Right lobe of liver (tissue), 6 donors: ENCODE measurements around the gene RBP3. TPM values are rescaled to one million over a fixed set of nuclear protein-coding genes. Genes with fewer than 3 reads are reported as not detected.

Experiments used
- ATAC-seq, 4 donors: fragments of 200-7000 bp; cut with Tn5 transposase; one replicate each; pipeline ENCODE4 v1.9.1; 2020; ENCODE audit warnings: mild to moderate bottlenecking in 4 of 4, moderate library complexity in 4 of 4
- DNase-seq, 3 donors: peaks; one replicate each; pipeline ENCODE4 v3.0.0-alpha.2; 2020
- H3K27ac ChIP-seq, 3 donors: fragments of 200-600 bp; one replicate each; pipeline ENCODE4 v1.8.0; 2022
- H3K27me3 ChIP-seq, 2 donors: fragments of 200-600 bp; one replicate each; pipeline ENCODE4 v1.8.0; 2022
- H3K36me3 ChIP-seq, 4 donors: fragments of 200-600 bp; sonication (generic) in 1 of 4; one replicate each; pipeline versions ENCODE4 v1.5.1 to v1.8.0; 2017 to 2022; ENCODE audit warnings: control low read depth in 1 of 4
- H3K4me1 ChIP-seq, 4 donors: fragments of 200-600 bp; sonication (generic) in 1 of 4; one replicate each; pipeline versions ENCODE4 v1.5.1 to v1.8.0; 2017 to 2022; ENCODE audit warnings: control low read depth in 1 of 4
- H3K4me3 ChIP-seq, 3 donors: fragments of 200-600 bp; one replicate each; pipeline ENCODE4 v1.8.0; 2022
- H3K9me3 ChIP-seq, 4 donors: fragments of 200-600 bp; sonication (generic) in 1 of 4; one replicate each; pipeline versions ENCODE4 v1.5.1 to v1.8.0; 2017 to 2022; ENCODE audit warnings: control low read depth in 1 of 4
- CTCF ChIP-seq, 4 donors: fragments of 200-600 bp in 3 of 4; fragments of 450-650 bp in 1 of 4; IDR thresholded peaks; one replicate each; pipeline versions ENCODE4 v1.5.1 to v1.8.0; 2016 to 2022; ENCODE audit warnings: antibody characterized with exemption in 4 of 4, mild to moderate bottlenecking in 2 of 4
- POLR2A ChIP-seq: fragments of 450-650 bp; IDR thresholded peaks from one replicate; pipeline ENCODE4 v1.6.1; 2017; ENCODE audit warnings: antibody characterized with exemption, mild to moderate bottlenecking
- WGBS: methylation state at CpG from one replicate; pipeline ENCODE4 v1.1.6; 2018; ENCODE audit warnings: low coverage, low lambda C conversion rate; ENCODE audit not compliant: insufficient coverage; ENCODE audit errors: missing lambda C conversion rate; 5-methylcytosine and 5-hydroxymethylcytosine counted together
- intact Hi-C, 2 donors: fragments of 100-400 bp; cut with DNase I; formaldehyde crosslinking; loops; one replicate each; pipeline versions ENCODE4 v1.11.2 to v1.14.1; 2022
- total RNA-seq, 6 experiments: library from RNA; depleted of rRNA in 2 of 6; stranded (reverse); fragments of >200 nt in 2 of 6; fragmentation: NEBNext Ultra II Directional in 3 of 6; extraction: Animal tissue kit (Norgen Biotek cat#: 25700) in 3 of 6; gene quantifications; one replicate each; pipeline versions ENCODE4 v1.1.0 to v1.2.4, GENCODE V29; 2016 to 2023
- donor health status: DM: no; HTN: yes; CAD: no.
- donor health status: DM: no; HTN: no; CAD: no.
- donor health status: DM: no; HTN: no; CAD: no.
- donor health status: DM: no; HTN: yes; CAD: no.
- donor health status: DM: no; HTN: yes; CAD: no.

The RBP3 gene
- total RNA-seq, 6 experiments from 2014 or later, result not detected

GRCh38 chr10:47378183-47378510 lies 30.0 kb downstream of the RBP3 start:
- no peak for ATAC-seq
- intact Hi-C loops, result no loop called here
- DNase-seq, result no peak
- Histone ChIP-seq H3K27ac (no peak overlapping the region), H3K4me3 (no peak overlapping the region), H3K27me3 (no peaks in the 10 kb centered on the region), H3K4me1 (no peaks in the 10 kb centered on the region), H3K9me3 (no peaks in the 10 kb centered on the region), H3K36me3 (no peaks in the 10 kb centered on the region)
- WGBS, result 33% methylated on average over 1 of the region's 4 CpGs
- TF ChIP-seq POLR2A (no peak), CTCF (IDR thresholded peaks at IDR 0.05) (no peak)

- ATAC-seq (no peak), DNase-seq (no peak)
- TF ChIP-seq POLR2A (no peak), CTCF (IDR thresholded peaks at IDR 0.05) (no peak)
- no peaks in the 10 kb centered on the region for H3K9me3 ChIP-seq
- no peak overlapping the region for H3K27ac ChIP-seq
- intact Hi-C loops, result no loop called here
- WGBS, result 64% methylated on average over 10 of the region's 15 CpGs
- H3K4me1 ChIP-seq, result no peaks in the 10 kb centered on the region
- H3K27me3 ChIP-seq, result no peaks in the 10 kb centered on the region
- no peak overlapping the region for H3K4me3 ChIP-seq
- no peaks in the 10 kb centered on the region for H3K36me3 ChIP-seq
Observed at GRCh38 chr10:47378606-47379444, 30.7 kb downstream of the RBP3 start.

- DNase-seq (no peak), ATAC-seq (no peak)
- Histone ChIP-seq H3K27me3 (no peaks in the 10 kb centered on the region), H3K36me3 (no peaks in the 10 kb centered on the region), H3K4me3 (no peak overlapping the region), H3K4me1 (peaks cover 0 to 3% (median 0%) of the 10 kb centered on the region in 4 donors), H3K9me3 (no peaks in the 10 kb centered on the region), H3K27ac (no peak overlapping the region)
- WGBS, result 41% methylated on average over 3 of the region's 7 CpGs
- TF ChIP-seq POLR2A, result no peak
- TF ChIP-seq CTCF (IDR thresholded peaks at IDR 0.05), result no peak
- intact Hi-C loops, result no loop called here
Observed at GRCh38 chr10:47379445-47379785, 31.3 kb downstream of the RBP3 start.

GRCh38 chr10:47379901-47380300 lies 31.7 kb downstream of the RBP3 start:
- no peaks in the 10 kb centered on the region for H3K36me3 ChIP-seq
- DNase-seq (no peak), ATAC-seq (no peak)
- intact Hi-C loops, result loop anchor here (5.0 kb wide), 2 partner anchors 1093 to 1098 kb away; partner anchors contain the start of gene ANTXRL (in 1 of the 2)
- H3K4me3 ChIP-seq, result no peak overlapping the region
- H3K27me3 ChIP-seq, result no peaks in the 10 kb centered on the region
- TF ChIP-seq CTCF (IDR thresholded peaks at IDR 0.05), result no peak
- TF ChIP-seq POLR2A, result no peak
- H3K4me1 ChIP-seq, result peaks cover 0 to 3% (median 0%) of the 10 kb centered on the region in 4 donors
- H3K27ac ChIP-seq, result no peak overlapping the region
- no peaks in the 10 kb centered on the region for H3K9me3 ChIP-seq
- WGBS, result 70% methylated on average over 4 of the region's 11 CpGs
